Stimulated activated CD8-positive, alpha-beta memory T cell treated with anti-CD3 and anti-CD28 coated beads, Interleukin-12 subunit alpha, Interleukin-12 subunit beta, amount 100 ng/mL, for 24 hours (primary cell): ENCODE measurements around the gene CREB3L1.
"Not testable (repeated sequence)": the region's sequence is repeated elsewhere in the genome, so short reads cannot be mapped to it uniquely, and the experiment has no call there.

Source experiments
- DNase-seq: peaks from one replicate; pipeline ENCODE4 v3.0.0-alpha.2; 2020; ENCODE audit errors: extremely low read depth

The CREB3L1 gene

DNA sequence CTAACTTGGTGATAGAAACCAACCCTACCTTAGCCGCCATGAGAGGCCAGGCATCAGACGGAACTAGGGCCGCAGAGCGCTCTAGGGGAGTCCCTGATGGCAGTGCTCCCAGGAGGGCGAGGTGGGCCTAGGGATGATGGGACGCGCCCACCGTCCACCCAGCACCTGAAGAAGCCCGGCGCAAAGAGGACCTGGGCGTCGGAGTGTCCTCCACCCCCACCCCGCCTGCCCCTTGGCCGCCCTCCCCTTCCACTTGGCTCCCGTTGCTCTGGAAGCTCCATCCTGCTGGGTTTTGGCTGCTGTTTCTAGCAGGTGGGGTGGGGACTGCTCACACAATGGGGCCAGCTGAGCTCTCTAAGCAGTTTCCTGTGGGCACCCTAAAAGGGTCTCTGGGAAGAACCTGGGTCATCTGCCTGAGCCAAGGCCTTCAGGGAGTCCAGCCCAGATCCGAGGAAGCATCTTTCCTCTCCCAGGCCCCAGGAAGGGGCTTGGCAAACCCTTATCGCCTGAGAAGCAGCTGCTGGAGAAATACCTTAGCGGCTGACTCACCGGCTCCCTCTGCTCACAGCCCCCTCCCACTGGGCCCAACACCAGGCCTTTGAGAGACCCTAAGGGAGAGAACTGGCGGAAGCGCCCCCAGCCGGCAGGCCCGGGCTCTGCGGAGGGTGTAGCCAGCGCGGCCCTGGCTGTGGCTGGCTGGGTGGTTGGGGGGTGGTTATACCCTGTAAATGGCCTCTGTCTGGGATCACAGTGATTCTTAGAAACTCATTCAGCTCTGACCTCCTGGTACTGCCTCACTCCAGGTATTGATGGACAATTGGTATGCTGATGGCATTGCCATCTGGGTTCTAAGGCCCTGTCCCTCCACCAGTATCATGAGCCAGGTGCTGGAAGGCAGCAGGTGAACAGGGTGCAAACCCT lies 19.3 kb downstream of the CREB3L1 start:
- no peak for DNase-seq

DNA sequence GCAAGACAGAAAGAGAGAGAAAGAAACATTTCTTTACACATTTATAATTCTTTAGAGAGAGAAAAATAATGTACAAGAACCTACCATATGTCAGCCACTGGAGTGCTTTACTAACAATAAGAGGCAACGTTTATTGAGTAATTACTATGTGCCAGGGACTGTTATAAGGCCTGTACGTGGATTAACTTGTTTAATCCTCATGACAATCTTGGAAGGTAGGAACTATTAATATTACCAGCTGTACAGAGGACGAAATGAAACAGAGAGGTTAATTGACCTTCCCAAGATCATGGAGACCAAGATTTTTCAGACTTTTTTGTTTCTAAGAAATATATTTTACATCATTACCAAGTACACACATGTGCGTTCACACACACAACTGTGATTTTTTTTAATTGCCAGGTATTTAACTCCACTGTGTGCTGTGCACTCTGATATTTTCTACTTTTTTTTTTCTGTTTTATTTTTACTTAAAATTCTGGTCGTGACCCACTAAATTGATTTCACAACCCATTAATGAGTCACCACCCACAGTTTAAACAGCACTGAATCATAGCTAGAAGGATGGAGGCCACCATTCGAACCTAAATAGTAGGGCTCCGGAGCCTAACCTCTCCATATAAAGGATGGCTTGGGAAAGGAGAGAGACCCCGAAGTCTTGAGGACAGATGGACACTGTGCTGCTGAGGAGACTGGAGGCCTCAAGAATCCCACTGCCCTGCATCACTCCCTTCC lies 21.4 kb downstream of the CREB3L1 start:
- DNase-seq: no peak

DNA sequence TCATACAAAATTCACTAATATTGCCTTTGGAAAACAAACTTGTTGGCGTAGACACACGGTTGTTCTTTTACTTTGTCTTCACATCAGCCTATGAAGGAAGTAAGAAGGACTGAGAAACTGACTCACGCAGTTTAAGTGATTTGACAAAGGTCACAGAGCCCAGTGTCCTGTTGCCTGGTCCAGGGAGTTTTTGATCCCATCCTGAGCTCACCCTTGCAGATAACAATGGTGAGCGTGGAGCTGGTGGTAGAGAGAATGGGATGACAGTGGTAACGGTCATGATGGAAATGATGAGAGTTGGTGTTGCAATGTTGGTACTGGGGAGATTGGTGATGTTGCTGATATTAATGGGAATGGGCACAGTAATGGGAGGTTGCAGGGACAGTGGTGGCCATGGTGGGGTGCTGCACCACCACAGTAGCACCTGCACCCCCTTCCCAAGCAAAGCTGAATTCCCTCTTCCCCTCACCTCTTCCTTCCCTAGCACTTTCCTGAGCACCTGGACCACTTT lies 22.0 kb downstream of the CREB3L1 start:
- DNase-seq: no peak

DNA sequence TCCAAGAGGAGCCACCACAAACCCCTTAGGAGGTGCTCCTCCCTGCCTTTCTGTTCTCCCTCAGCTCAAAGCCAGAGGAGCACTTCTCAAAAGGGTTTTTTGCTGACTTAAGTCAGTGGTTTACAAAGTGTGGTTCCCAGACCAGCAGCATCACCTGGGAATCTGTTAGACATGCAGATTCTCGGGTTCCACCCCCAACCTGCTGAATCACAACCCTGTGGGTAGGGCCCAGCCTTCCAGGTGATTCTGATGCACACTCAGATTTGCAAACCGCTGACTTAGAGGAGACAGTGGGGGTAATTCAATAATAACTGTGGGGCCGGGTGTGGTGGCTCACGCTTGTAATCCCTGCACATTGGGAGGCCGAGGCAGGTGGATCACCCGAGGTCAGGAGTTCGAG lies 22.8 kb downstream of the CREB3L1 start:
- no peak for DNase-seq

DNA sequence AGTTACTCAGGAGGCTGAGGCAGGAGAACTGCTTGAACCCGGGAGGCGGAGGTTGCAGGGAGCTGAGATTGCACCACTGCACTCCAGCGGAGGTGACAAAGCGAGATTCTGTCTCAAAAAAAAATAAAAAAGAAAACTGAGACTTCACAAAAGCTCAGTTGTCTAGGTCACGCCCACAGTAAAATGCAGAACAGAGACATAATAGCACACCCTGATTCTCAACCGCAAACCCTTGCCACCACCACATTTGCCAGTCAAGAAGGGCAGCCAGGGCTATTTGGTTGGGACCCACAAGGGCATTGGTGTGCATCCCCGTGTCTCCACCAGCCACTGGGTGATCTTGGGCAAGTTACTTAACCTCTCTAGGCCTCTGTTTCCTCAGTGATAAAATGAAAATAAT lies 25.4 kb downstream of the CREB3L1 start:
- DNase-seq: no peak

DNA sequence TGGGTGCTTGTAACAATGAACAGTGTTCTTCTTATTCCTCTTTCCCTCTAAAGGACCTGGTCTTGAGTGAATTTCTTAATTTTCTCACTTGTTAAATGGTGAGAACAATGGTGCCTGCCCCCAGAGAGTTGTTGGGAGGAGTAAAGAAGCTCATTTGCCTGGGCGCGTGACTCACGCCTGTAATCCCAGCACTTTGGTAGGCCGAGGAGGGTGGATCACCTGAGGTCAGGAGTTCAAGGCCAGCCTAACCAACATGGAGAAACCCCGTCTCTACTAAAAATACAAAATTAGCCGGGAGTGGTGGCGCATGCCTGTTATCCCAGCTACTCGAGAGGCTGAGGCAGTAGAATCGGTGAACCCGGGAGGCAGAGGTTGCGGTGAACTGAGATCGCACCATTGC lies 26.6 kb downstream of the CREB3L1 start:
- not testable (repeated sequence) for DNase-seq

DNA sequence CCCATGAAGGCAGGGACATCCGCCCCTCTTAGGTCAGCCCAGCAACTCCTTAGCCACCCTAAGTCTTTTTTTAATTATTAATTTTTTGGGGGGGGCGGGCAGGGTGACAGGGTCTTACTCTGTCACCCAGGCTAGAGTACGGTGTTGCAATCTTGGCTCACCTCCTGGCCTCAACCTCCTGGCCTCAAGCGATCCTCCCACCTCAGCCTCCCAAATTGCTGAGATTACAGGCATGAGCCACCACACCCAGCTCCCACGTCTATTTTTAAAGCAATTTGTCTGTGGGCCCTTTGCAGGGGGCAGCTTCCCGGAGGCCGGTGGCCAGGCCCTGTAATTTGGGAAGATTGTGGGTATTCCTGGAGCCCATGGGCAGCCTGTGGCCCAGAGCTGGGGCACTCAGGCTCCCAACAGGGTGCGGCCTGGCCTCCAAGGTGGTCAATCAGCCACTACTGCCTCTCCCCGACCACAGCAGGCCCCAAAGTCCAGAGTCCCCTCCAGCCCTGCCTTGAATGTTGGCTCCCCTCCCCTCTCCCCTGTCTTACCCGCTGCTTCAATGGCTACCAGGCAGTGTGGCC lies 27.2 kb downstream of the CREB3L1 start:
- DNase-seq: no peak

DNA sequence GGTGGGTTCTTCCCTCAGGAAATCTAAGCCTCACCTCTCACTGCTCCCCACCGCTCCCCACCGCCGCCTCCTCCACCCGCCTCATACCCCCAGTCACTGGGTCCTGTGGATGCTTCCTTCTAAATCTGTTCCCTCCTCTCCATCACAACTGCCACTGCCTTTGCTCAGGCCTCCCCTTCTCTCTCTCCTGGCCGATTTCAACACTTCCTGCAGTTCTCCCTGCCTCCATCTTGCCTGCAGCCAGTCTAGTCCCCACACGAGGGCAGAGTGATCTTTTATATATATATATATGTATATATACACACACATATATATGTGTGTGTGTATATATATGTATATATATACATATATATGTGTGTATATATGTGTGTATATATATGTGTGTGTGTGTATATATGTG lies 27.8 kb downstream of the CREB3L1 start:
- no peak for DNase-seq

DNA sequence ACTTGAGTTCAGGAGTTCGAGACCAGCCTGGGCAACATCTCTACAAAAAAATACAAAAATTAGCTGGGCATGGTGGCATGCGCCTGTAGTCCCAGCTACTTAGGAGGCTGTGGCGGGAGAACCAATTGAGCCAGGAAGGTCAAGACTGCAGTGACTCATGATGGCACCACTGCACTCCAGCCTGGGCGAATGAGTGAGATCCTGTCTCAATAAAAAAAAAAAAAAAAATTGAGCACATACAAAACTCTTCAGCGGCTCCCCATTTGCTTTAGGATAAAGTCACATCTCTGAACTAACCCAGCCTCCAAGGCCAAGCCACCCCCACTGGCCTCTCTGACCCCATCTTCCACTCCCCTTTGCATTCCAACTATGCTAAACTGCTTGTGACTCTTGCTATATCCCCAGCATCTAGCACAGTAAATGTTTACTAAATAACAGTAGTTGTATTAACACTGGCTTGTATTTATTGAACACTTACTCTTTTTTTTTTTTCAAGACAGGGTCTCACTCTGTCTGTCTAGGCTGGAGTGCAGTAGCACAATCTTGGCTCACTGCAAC lies 28.9 kb downstream of the CREB3L1 start:
- DNase-seq: no peak

DNA sequence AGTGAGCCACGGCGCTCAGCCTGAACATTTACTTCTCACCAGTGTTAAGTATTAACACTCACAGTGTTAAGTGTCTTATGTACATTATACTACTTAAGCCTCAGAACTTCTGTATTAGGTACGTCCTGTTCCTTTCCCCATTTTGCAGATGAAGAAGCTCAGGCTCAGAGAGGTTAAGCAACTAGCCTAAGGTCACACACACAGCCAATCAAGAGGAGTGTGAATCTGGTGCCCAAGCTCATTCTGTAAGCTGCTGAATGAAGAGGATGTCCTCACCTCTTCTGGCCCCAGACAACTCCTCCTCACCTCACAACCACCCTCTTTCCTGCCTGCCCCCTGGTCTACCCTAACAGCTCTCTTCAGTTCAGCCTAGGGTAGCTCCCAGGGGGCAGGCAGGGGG lies 29.9 kb downstream of the CREB3L1 start:
- DNase-seq: no peak

DNA sequence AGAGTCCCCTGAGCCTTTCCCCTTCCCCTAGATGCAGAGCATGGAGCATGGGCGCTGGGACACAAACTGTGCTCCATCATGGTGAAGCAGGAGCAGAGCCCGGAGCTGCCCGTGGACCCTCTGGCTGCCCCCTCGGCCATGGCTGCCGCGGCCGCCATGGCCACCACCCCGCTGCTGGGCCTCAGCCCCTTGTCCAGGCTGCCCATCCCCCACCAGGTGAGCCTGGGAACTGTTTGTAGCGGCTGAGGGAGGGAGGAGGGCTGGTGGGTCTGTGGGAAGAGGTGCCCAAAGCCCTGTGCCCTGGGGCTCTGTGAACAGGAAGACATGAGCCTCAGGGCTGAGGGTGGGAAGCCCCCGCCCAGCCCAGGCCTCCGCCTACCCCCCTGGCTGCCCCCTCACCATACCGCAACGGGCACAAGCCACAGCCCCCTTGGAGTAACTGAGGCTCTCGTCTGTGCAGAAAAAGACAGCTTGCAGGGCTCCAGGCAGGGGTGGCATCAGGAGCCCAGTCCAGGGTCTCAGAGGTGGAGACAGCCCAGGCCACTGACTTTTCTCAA lies 30.4 kb downstream of the CREB3L1 start:
- no peak for DNase-seq

DNA sequence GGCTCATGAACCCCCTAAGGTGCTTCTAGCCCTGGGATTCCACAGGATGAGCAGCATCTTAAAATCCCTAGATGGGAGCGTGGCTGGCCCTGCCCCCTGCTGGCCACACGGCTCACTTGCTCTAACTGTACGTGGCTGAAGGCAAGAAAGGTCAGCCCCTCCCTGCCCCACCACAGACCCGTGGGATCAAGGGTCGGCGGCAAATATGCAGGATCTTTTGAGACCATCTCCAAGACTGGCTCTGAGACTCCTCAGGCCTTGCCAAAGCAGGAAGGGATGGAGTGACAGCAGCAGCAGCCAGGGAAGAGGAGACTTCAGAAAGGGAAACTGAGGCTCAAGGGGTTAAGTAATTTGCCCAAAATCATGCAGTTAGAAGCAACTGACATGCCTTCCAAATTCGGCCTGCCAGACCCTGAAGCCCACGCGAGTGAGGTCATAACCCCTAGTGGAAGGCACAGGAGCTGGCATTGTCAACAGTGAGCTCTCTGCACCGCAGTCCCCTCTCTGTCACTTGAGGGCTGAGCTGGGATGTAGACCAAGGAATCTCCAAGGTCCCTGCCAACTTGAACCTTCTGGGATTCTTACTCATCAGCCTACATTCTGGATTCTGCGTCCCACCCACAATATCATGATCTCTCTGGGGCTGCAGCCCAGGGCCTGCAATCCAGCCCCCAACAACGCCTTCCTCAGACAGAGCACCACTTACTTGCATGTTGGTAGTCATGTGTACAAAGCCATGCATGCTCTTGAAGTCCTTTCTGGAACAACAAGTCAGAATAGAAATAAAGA lies 31.4 kb downstream of the CREB3L1 start:
- no peak for DNase-seq

DNA sequence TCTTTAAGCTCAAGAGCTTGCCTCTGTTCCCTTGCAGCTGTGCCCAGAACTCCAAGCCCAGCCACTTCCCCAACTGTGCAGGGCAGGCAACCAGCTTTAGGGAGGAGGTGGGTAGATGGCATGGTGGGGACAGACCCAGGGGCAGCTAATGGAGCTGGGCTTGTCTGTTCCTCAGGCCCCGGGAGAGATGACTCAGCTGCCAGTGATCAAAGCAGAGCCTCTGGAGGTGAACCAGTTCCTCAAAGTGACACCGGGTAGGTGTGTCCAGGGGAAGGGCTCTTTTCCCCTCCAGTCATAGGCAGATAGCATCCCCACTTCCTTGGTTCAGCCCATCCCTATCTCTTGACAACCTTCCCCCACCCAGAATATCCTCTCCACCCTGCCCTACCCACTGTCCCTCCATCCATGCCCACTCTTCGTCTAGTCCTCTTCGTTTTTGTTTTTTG lies 32.4 kb downstream of the CREB3L1 start:
- no peak for DNase-seq

DNA sequence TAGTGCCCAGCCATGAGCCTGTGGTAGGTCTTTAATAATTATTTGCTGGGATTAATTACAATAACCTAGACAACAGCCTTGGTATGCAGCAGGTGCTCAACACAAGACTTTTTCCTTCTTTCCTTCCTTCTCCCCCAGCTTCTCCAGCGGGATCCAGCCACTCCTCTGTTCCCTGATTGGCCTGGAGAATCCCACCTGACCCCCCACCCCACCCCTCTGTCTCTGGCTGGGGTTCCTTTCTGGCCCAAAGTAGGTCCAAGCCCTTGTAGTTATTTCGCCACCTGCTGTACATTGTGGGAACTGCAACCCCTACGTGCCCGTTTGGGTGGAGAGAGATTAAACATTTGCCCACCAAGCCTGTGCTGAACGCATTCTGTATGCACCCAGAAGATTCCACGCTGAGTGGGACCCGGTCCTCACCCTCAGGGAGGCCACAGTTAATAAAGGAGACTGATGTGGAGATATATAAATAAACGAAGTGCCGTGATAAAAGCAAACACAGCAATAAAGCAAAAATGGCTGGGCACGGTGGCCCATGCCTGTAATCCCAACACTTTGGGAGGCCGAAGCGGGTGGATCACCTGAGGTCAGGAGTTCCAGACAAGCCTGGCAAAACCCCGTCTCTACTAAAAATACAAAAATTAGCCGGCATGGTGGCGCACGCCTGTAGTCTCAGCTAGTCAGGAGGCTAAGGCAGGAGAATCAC lies 37.7 kb downstream of the CREB3L1 start:
- no peak for DNase-seq

DNA sequence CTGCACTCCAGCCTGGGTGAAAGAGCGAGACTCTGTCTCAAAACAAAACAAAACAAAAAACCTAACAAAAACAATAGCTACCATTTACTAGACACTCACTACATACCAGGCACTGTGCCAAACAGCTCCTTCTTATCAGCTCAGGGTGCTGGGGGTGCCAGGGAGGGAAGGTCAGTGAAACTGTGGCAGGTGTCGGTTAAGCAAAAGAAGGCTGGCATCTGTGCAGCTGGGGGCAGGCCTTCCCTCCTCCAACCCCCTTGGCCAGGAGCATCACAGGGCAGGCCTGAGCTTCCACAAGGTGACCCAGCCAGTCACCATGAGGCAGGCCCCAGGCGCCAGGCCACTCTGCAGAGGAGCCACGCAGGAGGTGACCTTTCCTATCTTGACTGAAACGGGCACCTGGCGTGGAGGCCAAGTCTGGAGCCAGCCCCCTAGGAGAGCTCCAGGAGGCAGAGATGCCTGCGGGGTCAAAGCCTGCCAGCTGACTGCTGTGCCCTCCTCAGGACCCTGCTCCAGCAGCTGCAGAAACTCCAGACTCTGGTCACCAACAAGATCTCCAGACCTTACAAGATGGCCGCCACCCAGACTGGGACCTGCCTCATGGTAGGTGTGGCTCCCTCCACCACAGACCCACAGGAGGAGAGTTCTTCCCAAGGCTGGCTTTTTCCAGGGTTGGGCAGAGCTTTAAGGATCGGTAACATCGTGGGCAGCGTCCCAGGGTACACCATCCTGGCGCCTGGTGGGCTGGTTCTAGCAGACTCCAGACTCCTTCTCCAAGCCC lies 38.5 kb downstream of the CREB3L1 start:
- DNase-seq: no peak

DNA sequence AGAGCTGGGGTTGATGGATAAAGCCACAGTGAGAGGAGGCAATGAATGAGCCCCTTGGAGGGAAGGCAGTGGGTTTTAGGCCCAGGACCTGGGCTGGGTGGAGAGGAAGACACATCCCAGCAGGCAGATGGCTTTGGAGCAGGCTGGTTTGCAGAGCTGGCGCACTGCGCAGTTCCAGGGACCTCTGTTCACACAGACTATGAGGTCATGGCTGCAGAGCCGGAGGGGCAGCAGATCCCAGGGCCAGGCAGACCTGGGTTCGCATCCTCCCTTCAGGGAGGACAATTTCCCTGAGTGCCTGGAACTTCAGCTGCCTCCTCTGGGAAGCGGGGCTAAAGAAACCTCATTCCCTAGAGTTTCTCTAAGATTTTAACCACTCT lies 41.6 kb downstream of the CREB3L1 start:
- DNase-seq: no peak

DNA sequence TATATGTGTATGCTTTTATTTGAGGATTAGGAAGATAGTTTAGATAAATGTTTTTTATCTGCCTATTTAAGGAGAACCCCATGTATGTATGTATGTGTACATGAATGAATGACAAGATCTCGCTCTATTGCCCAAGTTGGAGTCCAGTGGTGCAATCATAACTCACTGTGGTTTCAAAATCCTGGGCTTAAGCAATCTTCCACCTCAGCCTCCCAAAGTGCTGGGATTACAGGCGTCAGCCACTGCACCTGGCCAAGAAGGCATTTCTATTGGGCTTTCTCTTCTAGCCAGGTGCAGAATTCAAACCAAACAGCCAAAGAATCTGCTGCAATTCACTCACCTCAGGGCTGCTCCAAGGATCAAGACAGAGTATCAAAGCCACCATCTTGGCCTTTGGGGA lies 44.3 kb downstream of the CREB3L1 start:
- DNase-seq: no peak

DNA sequence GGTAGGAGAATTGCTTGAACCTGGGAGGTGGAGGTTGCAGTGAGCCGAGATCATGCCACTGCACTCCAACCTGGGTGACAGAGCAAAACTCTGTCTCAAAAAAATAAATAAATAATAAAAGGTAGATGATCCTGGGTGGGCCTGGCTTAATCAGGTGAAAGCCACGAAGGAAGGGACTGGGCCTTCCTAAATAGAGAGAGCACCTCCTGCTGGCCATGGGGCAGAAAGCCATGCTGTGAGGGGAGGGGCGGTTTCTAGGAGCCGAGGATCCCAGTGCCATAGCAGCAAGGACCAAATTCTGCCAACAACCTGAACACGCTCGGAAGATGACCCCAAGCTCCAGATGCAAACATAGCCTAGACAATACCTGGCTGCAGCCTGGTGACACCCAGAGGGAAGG lies 45.3 kb downstream of the CREB3L1 start:
- DNase-seq: no peak

DNA sequence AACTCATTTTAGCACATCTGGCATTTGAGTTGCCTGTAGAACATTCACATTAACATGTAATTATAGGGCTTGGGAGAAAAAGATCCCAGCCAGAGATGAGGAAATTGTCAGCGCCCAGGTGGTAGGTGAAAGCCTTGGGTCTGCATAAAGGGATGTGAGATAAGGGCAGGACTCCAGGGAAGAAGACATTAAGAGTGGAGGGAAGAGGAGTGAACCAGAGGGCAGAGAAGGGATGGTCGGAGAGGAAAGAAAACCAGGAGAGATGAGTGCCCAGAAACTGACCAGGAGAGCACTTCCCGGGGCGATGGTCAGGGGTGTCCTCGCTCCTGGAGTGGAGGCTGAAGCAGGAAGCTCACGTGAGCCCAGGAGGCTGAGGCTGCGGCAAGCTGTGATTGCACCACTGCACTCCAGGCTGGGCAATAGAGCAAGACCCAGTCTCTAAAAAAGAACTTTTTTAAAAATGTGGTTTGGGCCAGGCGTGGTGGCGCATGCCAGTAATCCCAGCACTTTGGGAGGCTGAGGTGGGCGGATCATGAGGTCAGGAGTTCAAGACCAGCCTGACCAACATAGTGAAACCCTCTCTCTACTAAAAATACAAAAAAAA lies 49.5 kb downstream of the CREB3L1 start:
- no peak for DNase-seq
